Ecto neural progenitor cell (in vitro differentiated cells): ENCODE measurements around the gene NDUFV3.
"Not testable (repeated sequence)": the region's sequence is repeated elsewhere in the genome, so short reads cannot be mapped to it uniquely, and the experiment has no call there.

Experiments used
- DNase-seq: peaks from one replicate; pipeline ENCODE4 v3.0.0-alpha.2; 2018; ENCODE audit warnings: low spot score

The NDUFV3 gene

DNA sequence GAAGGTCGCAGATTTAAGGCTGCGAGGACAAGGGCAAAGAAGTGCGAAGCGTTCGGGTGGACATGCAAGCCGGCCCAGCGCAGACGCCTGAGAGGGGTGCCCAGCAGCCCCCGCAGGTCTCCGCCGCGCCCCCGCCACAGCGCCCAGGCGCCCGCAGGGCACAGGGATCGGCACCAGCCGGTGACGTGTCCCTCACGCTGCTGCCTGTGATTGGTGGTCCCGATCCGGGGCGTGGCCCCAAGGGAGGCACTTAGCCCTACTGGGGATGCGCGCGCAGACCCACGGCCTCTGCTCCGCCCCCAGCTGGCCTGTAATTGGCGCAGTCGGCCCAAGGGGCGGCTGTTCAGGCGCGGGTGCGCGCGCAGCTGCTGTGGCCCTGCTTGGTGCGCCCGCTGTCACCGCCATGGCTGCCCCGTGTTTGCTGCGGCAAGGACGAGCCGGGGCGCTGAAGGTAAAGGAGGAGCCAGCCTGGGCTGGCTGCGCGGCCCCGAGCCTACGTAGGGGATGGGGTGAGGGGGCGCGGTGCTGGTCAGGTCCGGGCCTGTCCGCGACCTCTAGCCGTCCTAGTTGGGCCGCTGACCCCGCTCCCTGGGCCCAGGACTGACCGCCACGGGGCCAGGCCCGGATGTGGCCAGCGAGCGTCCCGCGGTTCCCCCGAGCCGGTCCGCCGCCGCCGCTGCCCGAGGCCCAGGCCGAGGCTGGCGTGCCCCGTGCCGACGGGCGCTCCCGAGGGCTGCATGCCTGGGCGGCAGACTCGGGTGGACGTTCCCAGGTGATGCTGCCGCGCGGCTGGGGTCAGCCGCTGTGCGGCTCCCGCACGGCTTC is at the start of gene NDUFV3:
TSS of gene NDUFV3 (plus strand) at position 379 of the 825 bp plus-strand sequence. CDS start at position 404, 25 bp downstream.
- peak; percentile 100 for DNase-seq

DNA sequence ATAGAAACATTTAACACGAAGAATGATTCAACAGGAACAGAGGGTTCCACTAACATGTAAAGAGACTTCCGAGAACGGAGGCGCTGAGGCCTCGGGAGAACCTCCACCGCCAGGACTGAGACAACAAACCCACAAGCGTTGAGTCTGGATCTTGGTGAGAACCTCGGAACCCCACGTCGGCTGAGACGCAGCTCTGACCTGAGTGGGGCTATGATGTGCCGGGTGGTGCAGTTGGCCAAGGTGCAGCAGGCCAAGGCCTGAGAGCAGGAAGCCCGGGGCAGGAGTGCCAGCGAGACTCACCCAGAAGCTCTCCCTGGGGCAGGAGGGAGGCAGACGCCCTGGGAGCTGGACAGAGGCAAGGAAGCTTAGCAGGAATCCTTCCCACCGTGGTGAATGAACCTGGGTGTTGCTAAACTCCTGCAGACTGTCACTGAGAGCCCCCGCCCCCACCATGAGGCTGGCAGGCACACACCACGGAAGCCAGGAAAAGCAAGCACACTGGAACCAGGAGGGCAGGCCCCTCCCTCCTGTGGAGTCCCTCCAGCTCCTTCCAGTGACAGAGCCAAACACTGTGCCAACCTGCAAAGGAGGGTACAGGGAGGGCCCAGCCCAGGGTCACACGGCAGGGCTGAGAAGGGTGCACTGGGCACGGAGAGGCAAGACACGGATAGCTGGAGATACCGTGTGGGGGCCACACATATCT is 48.5 kb upstream of the NDUFV3 start:
- DNase-seq: no peak

DNA sequence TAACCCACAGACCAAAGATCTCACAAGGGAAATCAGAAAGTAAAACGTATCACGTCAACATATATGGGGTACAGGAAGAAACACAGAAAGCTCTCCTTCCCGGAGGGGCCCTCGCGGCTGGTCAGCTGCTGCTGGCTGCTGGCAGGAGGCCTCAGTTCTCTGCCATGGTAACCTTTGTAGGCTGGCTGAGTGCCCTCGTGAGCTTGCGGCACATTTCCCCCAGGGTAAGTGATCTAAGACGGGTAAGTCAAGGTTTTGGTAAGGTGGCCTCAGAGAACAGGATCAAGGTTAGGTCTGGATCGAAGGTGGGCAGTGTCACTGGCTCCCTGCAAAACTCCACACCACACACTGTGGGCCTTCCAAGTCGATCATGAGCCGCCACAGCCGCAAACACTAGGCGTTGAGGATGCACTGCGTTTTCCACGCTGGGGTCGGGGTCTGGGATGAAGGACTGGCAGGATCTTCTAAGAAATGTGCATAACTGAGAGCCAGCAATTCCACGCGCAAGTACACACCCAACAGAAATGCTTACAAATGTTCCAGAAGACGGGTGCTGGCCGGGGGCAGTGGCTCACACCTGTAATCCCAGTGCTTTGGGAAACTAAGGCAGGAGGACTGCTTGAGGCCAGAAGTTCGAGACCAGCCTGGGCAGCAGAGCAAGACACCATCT is 47.7 kb upstream of the NDUFV3 start:
- no peak for DNase-seq

DNA sequence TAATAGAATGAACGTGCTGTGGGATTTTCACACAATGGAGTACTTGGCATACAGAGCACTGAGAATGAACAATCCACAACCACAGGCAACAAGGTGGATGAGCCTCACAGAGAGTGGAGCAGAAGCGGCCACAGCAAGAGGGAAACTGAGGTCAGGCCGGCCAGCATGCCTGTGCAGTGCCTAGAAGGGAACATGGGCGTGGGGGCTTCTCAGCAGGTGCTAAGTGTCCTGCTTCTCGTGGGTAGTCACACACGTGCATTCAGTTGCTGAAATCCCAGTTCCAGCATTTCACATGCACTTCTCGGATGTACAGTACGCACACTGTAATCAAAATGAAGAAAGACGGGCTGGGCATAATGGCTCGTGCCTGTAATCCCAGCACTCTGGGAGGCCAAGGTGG is 46.9 kb upstream of the NDUFV3 start:
- no peak for DNase-seq

DNA sequence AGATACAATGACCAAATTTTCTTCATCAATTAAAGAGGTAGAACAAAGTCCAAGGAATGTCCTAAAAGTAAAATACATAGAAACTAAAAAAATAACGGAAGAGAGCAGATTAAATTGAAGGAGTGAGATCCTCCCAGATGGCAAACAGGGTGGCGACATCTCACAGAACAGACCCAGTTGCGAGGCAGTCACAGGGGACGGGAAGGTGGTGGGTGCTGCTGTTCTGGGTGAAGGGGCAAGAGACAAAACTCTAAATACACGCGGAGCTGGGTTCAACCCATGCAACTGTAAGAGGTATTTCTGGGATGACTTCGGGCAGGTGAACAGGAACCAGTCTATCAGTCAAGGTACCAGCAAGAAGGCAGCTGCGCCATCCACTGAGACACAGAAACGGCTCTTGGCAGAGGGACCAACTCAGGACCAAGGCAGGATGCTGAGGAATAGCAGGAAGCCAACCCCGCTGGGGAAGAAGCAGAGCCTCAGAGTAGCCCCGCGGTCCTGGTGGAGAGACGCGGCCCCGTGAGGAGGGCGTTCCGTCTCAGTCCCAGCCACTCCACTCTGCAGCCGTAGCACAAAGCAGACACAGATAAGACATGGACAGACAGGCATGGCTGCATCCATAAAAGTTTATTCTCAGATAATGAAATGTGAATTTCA is 45.9 kb upstream of the NDUFV3 start:
- DNase-seq: no peak

DNA sequence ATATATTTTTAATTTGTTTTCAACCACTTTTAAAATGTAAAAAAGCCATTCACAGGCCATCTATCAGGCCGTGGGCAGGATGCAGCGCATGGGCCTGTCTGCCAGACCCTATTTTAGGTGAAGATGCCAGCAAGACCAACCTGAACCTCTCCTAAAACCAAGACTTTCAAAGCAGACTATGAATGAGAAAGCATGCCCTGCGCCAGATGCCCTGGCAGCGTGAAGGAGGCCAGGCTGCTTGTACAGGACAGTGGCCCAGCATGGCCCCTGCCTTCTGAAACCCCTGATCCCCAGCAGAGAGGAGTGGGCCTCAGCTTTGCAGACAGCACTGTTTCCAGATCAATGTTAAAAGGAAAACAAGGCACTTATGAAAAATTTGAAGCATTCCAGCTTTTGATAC is 45.4 kb upstream of the NDUFV3 start:
- no peak for DNase-seq

DNA sequence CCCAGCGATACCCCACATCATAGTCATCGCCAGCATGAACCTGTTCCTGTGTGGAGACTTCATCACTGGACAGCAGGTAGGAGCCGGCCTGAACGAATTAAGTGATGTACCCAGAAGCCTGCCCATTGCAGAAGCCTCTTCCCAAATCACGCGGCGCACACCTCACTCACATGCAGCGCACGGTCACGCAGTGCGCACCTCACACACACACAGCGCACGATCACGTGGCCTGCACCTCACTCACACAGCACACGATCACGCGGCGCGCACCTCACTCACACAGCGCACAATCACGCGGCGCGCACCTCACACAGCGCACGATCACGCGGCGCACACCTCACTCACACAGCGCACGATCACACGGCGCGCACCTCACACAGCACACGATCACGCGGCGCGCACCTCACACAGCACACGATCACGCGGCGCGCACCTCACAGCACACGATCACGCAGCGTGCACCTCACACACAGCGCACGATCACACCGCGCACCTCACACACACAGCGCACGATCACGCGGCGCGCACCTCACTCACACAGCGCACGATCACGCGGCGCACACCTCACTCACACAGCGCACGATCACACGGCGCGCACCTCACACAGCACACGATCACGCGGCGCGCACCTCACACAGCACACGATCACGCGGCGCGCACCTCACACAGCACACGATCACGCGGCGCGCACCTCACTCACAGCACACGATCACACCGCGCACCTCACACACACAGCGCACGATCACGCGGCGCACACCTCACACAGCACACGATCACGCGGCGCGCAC is 44.8 kb upstream of the NDUFV3 start:
- not testable (repeated sequence) for DNase-seq

DNA sequence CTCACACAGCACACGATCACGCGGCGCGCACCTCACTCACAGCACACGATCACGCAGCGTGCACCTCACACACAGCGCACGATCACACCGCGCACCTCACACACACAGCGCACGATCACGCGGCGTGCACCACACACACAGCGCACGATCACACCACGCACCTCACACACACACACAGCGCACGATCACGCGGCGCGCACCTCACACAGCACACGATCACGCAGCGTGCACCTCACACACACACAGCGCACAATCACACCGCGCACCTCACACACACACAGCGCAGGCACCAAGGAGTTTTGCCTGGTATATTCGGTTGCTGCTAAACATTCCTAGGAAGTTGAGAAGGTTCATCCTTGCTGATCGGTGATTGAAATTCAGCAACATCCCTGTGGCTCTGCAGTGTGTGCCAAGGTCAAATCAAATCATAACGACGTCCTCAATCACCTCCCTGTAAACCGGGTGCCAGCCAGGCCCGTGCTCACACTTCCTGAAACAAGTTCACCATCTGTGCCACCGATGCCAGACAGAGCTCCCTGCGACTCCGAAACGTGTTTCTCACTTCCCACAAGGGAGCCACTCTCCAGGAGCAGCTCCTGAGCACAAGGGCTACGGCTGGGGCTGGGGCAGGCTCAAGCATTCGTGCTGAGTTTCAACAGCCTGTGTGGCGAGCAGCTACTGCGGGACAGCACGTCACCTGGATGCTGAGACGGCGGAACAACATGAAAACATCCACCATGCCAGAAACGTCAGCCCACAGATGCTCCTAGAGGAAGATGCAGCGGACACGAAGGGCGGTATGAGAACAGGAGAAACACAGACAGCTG is 44.0 kb upstream of the NDUFV3 start:
- DNase-seq: no peak

DNA sequence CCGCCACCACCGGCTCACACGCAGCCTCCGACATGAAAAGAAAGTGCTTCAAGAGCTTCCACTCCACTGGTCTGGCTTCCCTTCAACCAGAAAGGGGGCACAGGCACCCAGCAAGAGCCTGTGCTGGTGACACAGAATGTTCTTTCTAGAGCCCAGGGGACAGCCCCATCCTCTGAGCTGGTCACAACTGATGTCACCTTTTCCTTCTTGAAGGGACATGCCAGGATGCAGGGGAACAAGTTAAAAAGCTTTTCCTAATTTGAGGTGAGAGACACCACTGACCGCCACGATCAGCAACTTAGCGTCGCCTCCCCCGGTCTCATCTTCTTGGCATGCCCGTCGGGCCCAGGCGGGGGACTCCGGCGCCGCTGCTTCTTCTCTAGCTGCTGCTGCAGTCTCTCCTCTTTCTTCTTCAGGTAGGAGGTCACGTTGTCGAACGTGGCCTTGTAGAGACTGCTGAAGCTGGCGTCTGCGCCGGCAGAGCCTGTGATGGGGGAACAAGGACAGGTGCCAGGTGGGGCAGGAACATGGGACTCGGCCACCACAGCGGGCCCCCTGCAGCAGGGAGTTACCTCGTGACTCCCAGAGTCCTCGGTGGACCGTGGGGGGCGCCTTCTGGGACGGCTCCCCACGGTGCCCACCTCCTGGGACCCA is 43.2 kb upstream of the NDUFV3 start:
- no peak for DNase-seq

DNA sequence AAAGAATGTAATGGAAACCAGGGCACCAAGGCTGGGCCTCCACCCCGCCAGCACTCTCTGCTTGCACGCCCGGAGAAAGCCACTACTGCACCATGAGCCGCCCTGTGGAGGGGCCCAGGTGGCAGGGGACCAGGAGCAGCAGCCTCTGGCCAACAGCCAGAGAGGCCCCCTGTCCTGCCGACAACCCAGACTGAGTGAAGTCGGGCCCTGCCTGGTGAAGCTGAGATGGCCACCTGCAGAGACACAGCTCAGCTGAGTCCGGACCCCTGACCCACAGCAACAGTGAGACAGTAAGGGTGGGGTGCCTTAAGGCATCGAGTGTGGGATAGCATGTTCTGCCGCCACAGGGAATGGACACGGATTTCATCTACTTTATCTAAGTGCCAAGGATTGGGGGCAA is 42.6 kb upstream of the NDUFV3 start:
- DNase-seq: no peak

DNA sequence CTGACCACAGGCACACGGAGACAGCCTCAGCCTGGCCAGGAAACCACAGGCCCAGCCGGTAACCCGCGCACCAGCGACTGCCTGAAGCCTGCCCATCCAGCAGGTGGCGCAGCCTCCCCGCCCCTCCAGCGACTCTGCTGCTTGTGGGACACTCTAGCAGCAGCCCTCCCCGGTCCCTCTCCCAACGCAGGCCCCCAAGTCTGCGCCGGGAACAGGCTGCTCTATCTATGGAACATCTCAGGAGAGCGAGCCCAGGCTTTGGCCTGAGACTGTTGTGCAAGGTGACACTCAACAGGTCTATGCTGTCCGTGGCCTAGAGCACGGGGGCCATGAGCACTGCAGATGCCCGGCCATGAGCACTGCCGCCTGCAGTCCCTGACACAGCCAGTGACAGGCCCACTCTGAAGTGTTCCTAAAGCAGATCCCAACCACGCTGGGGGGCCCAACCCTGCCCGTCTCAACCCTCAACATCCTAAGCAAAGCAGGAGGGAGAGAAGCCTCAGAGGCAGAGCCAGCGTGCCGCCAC is 42.2 kb upstream of the NDUFV3 start:
- peak; percentile 65 for DNase-seq

DNA sequence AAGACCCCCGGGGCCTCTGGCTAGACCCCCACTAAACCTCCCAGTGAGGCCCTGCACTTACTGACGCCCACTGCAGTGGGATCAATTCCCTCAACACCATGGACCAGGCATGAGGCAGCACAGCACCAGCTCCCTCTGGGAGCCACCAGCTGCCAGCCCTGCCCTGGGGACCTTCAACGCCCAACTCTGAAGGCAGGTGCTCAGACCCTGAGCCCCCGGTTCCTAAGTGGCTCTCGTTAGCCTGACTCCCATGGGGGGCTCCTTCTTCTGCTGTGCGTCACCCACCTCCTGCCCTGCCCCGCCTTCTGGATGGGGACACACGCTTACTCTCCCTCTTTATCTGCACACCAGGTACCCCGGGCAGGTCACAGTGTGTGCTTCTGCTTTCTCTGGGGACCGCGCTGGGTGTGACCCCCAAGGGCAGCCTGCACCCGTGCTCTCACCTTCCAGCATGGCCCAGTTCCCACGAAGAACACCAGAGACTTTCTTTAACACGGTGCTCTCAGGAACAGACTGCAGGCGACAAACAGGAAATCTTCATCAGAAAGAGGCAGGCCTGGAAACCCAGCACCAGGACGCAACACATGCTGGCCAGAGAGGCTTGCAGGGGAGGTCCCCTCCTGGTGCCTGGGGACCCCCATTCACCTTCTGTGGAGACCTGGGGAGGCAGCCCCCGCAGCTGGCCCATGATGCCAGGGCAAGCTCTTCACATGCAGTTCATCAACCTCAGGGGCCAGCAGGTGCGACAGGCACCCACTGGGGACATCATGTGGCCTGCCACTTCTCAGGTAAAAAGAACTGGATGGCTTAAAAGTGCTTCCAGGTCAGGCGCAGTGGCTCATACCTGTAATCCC is 41.1 kb upstream of the NDUFV3 start:
- no peak for DNase-seq

DNA sequence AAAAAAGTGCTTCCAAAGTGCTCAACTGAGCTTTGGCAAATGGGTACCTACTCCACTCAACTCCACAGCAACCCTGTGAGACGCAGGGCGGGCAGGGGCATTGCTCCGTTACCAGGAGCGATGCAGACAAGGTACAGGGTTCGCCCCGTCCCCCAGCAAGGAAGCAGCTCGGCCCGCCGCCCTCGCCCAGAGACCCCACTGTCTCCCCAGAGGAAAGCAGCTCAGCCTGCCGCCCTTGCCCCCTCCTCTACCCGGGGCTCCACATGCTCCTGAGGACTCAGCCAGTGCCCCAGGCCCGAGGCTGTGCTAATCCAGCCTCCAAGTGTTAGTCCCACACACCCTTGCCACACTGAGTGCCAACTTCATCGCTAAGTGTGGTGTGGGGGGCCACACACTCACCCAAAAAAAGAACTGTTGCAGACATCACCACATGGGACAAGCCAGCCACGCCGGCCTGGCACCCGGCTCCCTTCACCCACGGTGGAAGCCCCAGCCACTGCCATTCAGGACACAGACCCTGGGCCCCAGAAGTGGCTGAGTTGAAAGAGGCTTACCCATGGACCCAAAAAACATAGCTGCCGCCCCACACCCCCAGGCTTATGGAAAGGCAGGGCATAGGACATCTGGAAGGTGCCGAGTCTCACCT is 40.1 kb upstream of the NDUFV3 start:
- no peak for DNase-seq

DNA sequence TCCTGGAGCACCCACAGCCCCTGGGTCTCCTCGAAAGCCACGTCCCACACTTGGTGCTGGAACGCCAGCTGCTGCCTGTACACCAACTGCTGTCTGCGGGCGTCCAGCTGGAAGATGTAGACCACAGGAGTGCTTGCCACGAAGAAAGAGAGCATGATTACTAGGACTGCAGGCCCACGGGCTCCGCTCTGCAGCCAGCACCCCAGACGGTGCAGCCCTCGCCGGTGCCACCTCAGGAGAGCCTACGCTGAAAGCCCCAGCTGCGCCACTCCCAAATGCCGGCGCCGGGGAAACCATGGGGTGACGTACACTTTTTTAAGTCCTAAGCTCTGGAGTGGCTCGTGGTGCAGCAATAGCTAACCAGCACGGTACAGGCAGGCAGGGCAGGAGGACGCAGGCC is 39.5 kb upstream of the NDUFV3 start:
- no peak for DNase-seq

DNA sequence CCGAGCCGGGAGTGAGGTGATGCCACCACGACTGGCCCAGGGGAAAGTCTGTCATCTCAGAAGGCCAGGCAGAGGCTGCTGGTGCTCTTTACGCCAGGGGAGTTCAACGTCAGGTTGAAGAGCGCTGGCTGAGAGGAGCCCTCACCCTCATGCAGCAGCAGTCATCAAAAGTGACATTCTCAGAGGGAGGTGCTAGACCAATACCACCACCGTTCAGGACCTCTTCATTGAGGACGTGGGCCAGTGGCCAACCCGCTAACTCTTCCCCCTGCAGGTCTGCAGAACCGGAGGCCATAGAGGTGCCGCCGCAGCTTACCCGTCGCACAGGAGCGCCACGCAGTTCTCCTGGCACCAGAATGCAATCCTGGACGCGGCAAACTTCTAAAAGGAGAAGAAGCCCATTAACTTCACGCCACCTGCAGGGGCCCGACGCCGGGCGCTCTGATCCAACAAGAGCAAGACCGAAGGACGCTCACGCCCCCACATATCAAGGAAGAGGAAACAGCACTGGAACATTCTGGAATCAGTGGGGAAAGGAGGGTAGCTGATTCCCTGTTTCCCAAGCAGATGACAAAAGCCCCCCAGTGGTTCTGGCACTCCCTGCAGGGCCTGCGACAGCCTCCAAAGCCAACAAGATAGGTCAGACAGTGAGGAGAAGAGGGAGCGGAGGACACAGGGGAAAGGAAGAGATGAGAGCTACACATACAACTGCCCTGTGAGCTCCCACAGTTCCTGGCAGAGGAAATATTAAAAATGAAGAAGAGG is 38.7 kb upstream of the NDUFV3 start:
- DNase-seq: no peak

DNA sequence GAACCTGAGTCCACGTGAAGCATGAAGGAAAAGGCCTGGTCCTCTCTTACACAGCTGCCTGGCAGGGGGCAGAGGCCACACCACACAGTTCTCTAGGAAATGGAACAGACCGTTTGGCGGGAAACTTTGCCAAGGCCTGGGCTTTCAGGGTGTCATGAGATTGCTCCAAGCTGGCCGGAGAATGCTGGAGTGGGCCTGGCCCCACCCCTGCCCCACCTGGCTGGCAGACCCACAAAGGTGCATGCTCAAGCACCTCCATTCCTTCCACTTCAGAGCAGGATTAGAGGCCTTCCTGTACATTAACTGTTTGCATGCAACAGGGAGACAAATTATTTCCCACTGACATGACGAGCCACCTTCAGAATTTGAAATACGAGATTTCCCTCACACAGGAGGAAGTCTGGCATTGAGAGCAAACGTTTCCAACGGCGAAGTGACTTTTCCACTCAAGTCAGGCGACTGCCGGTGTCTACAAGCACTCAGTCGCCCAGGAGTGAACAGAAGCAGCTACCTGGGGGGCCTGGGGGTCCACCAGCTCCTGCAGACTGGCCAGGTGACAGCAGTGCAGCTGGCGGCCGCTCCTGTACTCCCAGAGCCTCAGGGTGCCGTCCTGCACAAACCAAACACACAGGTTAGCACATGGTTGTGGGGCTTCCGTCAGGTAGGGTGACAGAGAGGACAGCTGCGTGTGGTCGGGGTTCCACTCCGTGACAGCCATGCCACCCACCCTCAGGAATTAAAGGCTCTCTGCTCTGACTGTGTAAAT is 37.8 kb upstream of the NDUFV3 start:
- DNase-seq: no peak

DNA sequence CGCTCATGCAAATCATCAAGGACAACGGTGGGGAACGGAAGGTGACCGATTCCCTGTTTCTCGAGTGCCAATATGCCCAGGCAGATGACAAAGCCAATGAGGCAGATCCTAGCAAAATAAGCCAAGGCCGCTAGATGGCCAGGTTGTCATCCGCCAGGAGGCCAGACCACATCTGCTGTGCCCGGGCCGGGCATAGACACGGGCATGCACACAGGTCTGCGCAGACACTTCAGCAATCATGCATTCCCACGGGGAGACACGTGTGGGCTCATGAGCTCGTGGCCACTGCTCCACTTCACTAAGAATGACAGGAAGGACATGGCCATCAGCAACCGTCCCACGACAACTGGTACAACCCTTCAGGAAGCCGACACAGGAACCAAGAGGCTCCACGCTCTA is 37.2 kb upstream of the NDUFV3 start:
- no peak for DNase-seq
